GM23338 (cell line): Measurements from ENCODE around the gene MED20. TPM values are rescaled to one million over a fixed set of nuclear protein-coding genes. Genes with fewer than 3 reads are reported as not detected.

Experiments
- ATAC-seq: fragments of 200-7000 bp; cut with Tn5 transposase; 3 replicates; pipeline ENCODE4 v1.9.1; 2020
- DNase-seq: peaks from one replicate; pipeline ENCODE4 v3.0.0-alpha.2; 2015; ENCODE audit warnings: low spot score
- H2AFZ ChIP-seq: fragments of 200-600 bp; sonication (generic); 2 replicates; pipeline ENCODE4 v1.8.0; 2016; ENCODE audit warnings: antibody characterized with exemption, mild to moderate bottlenecking, moderate library complexity
- H3F3A ChIP-seq: fragments of 200-600 bp; sonication (generic); replicated peaks from 2 replicates; pipeline ENCODE4 v1.8.0; 2017; ENCODE audit warnings: antibody characterized with exemption, mixed run types, low read depth
- H3K27ac ChIP-seq: fragments of 200-600 bp; sonication (generic); 2 replicates; pipeline ENCODE4 v1.6.1; 2016; ENCODE audit warnings: low read depth
- H3K27me3 ChIP-seq: fragments of 200-600 bp; sonication (generic); 2 replicates; pipeline ENCODE4 v1.8.0; 2016; ENCODE audit warnings: mild to moderate bottlenecking, mixed run types, moderate library complexity; ENCODE audit not compliant: insufficient read depth
- H3K36me3 ChIP-seq: fragments of 200-600 bp; sonication (generic); 2 replicates; pipeline ENCODE4 v1.8.0; 2016; ENCODE audit warnings: mild to moderate bottlenecking; ENCODE audit not compliant: insufficient read depth
- H3K4me1 ChIP-seq: fragments of 200-600 bp; sonication (generic); 2 replicates; pipeline ENCODE4 v1.8.0; 2016; ENCODE audit warnings: mild to moderate bottlenecking, moderate library complexity; ENCODE audit not compliant: insufficient read depth
- H3K4me2 ChIP-seq: fragments of 200-600 bp; sonication (generic); 2 replicates; pipeline ENCODE4 v1.7.1; 2017; ENCODE audit warnings: mixed run types
- H3K4me3 ChIP-seq: fragments of 200-600 bp; sonication (generic); 2 replicates; pipeline ENCODE4 v1.6.1; 2016; ENCODE audit warnings: mixed run types
- H3K79me2 ChIP-seq: fragments of 200-600 bp; sonication (generic); replicated peaks from 2 replicates; pipeline ENCODE4 v1.8.0; 2017; ENCODE audit warnings: mild to moderate bottlenecking; ENCODE audit not compliant: insufficient read depth
- H3K9me2 ChIP-seq: fragments of 200-600 bp; sonication (generic); 2 replicates; pipeline ENCODE4 v1.8.0; 2017; ENCODE audit not compliant: insufficient read depth
- H4K20me1 ChIP-seq: fragments of 200-600 bp; sonication (generic); replicated peaks from 2 replicates; pipeline ENCODE4 v1.8.0; 2017; ENCODE audit warnings: mild to moderate bottlenecking; ENCODE audit not compliant: insufficient read depth
- H3K27ac Mint-ChIP-seq: 2 replicates; pipeline ENCODE4 v1.8.0; 2020; ENCODE audit warnings: inconsistent platforms, mild to moderate bottlenecking, moderate library complexity, mixed read lengths
- H3K27me3 Mint-ChIP-seq: 3 replicates; pipeline ENCODE4 v1.8.0; 2022; ENCODE audit warnings: low read depth, mild to moderate bottlenecking, moderate library complexity, mixed read lengths, inconsistent platforms; ENCODE audit not compliant: insufficient read depth, poor library complexity
- H3K36me3 Mint-ChIP-seq: 3 replicates; pipeline ENCODE4 v1.8.0; 2021; ENCODE audit warnings: low read depth, mild to moderate bottlenecking, inconsistent platforms, moderate library complexity, mixed read lengths
- H3K4me1 Mint-ChIP-seq: 3 replicates; pipeline ENCODE4 v1.8.0; 2020; ENCODE audit warnings: mild to moderate bottlenecking, inconsistent platforms, mixed read lengths
- H3K4me3 Mint-ChIP-seq: 3 replicates; pipeline ENCODE4 v1.8.0; 2021; ENCODE audit warnings: moderate library complexity, mild to moderate bottlenecking, inconsistent platforms, mixed read lengths
- H3K9me3 Mint-ChIP-seq: 3 replicates; pipeline ENCODE4 v1.8.0; 2020; ENCODE audit warnings: moderate library complexity, mild to moderate bottlenecking, inconsistent platforms, mixed read lengths
- EZH2 ChIP-seq: fragments of 200-600 bp; sonication (generic); IDR thresholded peaks from one replicate; pipeline ENCODE4 v1.8.0; 2017; ENCODE audit warnings: antibody characterized with exemption, mild to moderate bottlenecking, low read depth; ENCODE audit not compliant: unreplicated experiment
- NANOG ChIP-seq: IDR thresholded peaks from 2 replicates; pipeline ENCODE4 v1.6.1; 2016; ENCODE audit warnings: antibody characterized with exemption, borderline replicate concordance
- POLR2AphosphoS5 ChIP-seq: IDR thresholded peaks from 2 replicates; pipeline ENCODE4 v1.6.1; 2016; ENCODE audit warnings: antibody characterized with exemption, low read depth
- ZNF114 ChIP-seq: fragments of 250-450 bp; sonication (Bioruptor Pico); IDR thresholded peaks from 2 replicates; pipeline ENCODE4 v1.5.0; 2020; ENCODE audit warnings: mild to moderate bottlenecking, moderate library complexity
- polyA plus RNA-seq: library from polyadenylated mRNA; unstranded; fragments of >200 nt; fragmentation: Nextera tagmentation; extraction: Ambion mirVana; gene quantifications from 2 replicates; pipeline ENCODE4 v1.2.1, GENCODE V29; 2016
- total RNA-seq: library from RNA; depleted of rRNA; stranded (reverse); fragments of >200 nt; shearing (Covaris generic); gene quantifications from 2 replicates; pipeline ENCODE4 v1.2.3, GENCODE V29; 2014
- TF ChIP-seq, protein P1 (sequence below): IDR thresholded peaks from one replicate; pipeline ENCODE4 v1.6.1; 2018; ENCODE audit warnings: antibody characterized with exemption; ENCODE audit not compliant: unreplicated experiment
- TF ChIP-seq, protein P2 (sequence below), 2 experiments: fragments of 200-600 bp in 1 of 2; sonication (generic) in 1 of 2; conservative IDR thresholded peaks; 2 replicates each; pipeline versions ENCODE4 v1.5.1 to v1.6.1; 2016 to 2017; ENCODE audit warnings: antibody characterized with exemption in 2 of 2, low read depth in 2 of 2, mild to moderate bottlenecking in 2 of 2, moderate library complexity in 1 of 2
- TF ChIP-seq, protein P3 (sequence below): fragments of 250-450 bp; sonication (Bioruptor Pico); IDR thresholded peaks from 2 replicates; pipeline ENCODE4 v1.5.0; 2020; ENCODE audit warnings: mild to moderate bottlenecking, moderate library complexity
- TF ChIP-seq, protein P4 (sequence below): IDR thresholded peaks from 2 replicates; pipeline ENCODE4 v1.6.1; 2016; ENCODE audit warnings: antibody characterized with exemption

The MED20 gene
- total and polyA plus RNA-seq, 2 experiments from 2014 or later = 20.1 to 39.3 TPM

DNA sequence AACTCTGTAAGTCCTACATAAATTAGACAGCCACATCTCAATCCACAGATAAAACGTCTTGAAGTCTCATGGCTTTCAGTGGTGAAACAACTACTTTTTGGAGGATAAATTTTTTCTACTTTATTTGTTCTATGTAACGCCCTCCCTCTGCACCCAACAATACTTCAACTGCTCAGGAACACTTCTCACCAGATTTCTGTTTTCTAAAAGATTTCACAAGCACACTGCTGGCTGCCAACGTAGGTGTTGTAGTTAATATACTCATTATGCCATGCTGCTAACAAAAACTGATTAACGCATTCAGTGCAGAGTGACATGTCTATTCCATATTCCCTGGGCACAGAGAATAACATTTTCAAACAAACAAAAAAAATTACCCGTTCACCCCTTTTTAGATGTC is 36.0 kb downstream of the MED20 start (continued):
- TF ChIP-seq, protein P1, sequence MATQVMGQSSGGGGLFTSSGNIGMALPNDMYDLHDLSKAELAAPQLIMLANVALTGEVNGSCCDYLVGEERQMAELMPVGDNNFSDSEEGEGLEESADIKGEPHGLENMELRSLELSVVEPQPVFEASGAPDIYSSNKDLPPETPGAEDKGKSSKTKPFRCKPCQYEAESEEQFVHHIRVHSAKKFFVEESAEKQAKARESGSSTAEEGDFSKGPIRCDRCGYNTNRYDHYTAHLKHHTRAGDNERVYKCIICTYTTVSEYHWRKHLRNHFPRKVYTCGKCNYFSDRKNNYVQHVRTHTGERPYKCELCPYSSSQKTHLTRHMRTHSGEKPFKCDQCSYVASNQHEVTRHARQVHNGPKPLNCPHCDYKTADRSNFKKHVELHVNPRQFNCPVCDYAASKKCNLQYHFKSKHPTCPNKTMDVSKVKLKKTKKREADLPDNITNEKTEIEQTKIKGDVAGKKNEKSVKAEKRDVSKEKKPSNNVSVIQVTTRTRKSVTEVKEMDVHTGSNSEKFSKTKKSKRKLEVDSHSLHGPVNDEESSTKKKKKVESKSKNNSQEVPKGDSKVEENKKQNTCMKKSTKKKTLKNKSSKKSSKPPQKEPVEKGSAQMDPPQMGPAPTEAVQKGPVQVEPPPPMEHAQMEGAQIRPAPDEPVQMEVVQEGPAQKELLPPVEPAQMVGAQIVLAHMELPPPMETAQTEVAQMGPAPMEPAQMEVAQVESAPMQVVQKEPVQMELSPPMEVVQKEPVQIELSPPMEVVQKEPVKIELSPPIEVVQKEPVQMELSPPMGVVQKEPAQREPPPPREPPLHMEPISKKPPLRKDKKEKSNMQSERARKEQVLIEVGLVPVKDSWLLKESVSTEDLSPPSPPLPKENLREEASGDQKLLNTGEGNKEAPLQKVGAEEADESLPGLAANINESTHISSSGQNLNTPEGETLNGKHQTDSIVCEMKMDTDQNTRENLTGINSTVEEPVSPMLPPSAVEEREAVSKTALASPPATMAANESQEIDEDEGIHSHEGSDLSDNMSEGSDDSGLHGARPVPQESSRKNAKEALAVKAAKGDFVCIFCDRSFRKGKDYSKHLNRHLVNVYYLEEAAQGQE = no peak
- no peak for TF ChIP-seq EZH2

DNA sequence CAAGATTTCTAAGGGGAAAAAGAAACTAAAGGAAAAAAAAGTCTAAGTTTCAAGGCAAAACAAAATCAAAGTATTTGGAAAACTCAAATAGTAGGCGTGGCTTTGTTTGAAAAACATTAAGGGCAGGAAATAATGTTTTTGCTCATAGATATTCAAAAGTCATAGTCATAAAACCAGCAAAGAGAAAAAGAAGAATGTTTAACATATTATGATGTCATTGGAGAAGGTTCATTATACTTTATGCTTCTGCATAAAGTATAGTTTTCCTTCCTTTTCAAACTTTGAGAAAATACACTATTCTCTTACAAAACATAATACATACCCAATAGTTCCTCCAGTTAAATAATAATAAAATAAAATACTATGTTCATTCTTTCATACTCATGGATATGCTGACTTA is 39.4 kb downstream of the MED20 start:
- H3K36me3 Mint-ChIP-seq = peaks cover 4% of the 10 kb centered on the region; the same call in 1 of the 3 replicates
- Histone ChIP-seq H3K27me3 (no peaks in the 10 kb centered on the region), H4K20me1 (no peaks in the 10 kb centered on the region; the same call in none of the 2 replicates), H3K4me3 (no peak overlapping the region), H3K9me2 (no peaks in the 10 kb centered on the region), H3K36me3 (no peaks in the 10 kb centered on the region), H3K4me2 (no peak overlapping the region), H3K79me2 (peaks cover 14% of the 10 kb centered on the region), H3K27ac (no peak overlapping the region), H3K4me1 (peaks cover 8% of the 10 kb centered on the region), H2AFZ (no peak overlapping the region), H3F3A (no peaks in the 10 kb centered on the region)
- H3K4me3 Mint-ChIP-seq = no peak overlapping the region
- DNase-seq (no peak), ATAC-seq (no peak)
- H3K27ac Mint-ChIP-seq = no peak overlapping the region
- no peaks in the 10 kb centered on the region for H3K27me3 Mint-ChIP-seq
- no peaks in the 10 kb centered on the region for H3K9me3 Mint-ChIP-seq
- H3K4me1 Mint-ChIP-seq = peaks cover 15% of the 10 kb centered on the region
- TF ChIP-seq, protein P2, sequence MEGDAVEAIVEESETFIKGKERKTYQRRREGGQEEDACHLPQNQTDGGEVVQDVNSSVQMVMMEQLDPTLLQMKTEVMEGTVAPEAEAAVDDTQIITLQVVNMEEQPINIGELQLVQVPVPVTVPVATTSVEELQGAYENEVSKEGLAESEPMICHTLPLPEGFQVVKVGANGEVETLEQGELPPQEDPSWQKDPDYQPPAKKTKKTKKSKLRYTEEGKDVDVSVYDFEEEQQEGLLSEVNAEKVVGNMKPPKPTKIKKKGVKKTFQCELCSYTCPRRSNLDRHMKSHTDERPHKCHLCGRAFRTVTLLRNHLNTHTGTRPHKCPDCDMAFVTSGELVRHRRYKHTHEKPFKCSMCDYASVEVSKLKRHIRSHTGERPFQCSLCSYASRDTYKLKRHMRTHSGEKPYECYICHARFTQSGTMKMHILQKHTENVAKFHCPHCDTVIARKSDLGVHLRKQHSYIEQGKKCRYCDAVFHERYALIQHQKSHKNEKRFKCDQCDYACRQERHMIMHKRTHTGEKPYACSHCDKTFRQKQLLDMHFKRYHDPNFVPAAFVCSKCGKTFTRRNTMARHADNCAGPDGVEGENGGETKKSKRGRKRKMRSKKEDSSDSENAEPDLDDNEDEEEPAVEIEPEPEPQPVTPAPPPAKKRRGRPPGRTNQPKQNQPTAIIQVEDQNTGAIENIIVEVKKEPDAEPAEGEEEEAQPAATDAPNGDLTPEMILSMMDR (conservative IDR thresholded peaks at IDR 0.05; ENCODE audit: low read depth in 2 of 2) = no peak
- TF ChIP-seq NANOG = no peak
- TF ChIP-seq, protein P3, sequence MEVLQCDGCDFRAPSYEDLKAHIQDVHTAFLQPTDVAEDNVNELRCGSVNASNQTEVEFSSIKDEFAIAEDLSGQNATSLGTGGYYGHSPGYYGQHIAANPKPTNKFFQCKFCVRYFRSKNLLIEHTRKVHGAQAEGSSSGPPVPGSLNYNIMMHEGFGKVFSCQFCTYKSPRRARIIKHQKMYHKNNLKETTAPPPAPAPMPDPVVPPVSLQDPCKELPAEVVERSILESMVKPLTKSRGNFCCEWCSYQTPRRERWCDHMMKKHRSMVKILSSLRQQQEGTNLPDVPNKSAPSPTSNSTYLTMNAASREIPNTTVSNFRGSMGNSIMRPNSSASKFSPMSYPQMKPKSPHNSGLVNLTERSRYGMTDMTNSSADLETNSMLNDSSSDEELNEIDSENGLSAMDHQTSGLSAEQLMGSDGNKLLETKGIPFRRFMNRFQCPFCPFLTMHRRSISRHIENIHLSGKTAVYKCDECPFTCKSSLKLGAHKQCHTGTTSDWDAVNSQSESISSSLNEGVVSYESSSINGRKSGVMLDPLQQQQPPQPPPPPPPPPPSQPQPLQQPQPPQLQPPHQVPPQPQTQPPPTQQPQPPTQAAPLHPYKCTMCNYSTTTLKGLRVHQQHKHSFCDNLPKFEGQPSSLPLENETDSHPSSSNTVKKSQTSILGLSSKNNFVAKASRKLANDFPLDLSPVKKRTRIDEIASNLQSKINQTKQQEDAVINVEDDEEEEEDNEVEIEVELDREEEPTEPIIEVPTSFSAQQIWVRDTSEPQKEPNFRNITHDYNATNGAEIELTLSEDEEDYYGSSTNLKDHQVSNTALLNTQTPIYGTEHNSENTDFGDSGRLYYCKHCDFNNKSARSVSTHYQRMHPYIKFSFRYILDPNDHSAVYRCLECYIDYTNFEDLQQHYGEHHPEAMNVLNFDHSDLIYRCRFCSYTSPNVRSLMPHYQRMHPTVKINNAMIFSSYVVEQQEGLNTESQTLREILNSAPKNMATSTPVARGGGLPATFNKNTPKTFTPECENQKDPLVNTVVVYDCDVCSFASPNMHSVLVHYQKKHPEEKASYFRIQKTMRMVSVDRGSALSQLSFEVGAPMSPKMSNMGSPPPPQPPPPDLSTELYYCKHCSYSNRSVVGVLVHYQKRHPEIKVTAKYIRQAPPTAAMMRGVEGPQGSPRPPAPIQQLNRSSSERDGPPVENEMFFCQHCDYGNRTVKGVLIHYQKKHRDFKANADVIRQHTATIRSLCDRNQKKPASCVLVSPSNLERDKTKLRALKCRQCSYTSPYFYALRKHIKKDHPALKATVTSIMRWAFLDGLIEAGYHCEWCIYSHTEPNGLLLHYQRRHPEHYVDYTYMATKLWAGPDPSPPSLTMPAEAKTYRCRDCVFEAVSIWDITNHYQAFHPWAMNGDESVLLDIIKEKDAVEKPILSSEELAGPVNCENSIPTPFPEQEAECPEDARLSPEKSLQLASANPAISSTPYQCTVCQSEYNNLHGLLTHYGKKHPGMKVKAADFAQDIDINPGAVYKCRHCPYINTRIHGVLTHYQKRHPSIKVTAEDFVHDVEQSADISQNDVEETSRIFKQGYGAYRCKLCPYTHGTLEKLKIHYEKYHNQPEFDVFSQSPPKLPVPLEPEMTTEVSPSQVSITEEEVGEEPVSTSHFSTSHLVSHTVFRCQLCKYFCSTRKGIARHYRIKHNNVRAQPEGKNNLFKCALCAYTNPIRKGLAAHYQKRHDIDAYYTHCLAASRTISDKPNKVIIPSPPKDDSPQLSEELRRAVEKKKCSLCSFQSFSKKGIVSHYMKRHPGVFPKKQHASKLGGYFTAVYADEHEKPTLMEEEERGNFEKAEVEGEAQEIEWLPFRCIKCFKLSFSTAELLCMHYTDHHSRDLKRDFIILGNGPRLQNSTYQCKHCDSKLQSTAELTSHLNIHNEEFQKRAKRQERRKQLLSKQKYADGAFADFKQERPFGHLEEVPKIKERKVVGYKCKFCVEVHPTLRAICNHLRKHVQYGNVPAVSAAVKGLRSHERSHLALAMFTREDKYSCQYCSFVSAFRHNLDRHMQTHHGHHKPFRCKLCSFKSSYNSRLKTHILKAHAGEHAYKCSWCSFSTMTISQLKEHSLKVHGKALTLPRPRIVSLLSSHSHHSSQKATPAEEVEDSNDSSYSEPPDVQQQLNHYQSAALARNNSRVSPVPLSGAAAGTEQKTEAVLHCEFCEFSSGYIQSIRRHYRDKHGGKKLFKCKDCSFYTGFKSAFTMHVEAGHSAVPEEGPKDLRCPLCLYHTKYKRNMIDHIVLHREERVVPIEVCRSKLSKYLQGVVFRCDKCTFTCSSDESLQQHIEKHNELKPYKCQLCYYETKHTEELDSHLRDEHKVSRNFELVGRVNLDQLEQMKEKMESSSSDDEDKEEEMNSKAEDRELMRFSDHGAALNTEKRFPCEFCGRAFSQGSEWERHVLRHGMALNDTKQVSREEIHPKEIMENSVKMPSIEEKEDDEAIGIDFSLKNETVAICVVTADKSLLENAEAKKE = no peak
- no peak for TF ChIP-seq ZNF114 (CRISPR knock-in tag)
- TF ChIP-seq POLR2AphosphoS5 = no peak
- TF ChIP-seq, protein P1 = no peak
- TF ChIP-seq, protein P4, sequence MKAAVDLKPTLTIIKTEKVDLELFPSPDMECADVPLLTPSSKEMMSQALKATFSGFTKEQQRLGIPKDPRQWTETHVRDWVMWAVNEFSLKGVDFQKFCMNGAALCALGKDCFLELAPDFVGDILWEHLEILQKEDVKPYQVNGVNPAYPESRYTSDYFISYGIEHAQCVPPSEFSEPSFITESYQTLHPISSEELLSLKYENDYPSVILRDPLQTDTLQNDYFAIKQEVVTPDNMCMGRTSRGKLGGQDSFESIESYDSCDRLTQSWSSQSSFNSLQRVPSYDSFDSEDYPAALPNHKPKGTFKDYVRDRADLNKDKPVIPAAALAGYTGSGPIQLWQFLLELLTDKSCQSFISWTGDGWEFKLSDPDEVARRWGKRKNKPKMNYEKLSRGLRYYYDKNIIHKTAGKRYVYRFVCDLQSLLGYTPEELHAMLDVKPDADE = no peak
- no peak for TF ChIP-seq EZH2
